Mesenteric fat pad (tissue), 1 donor: ENCODE measurements around the gene CFAP77. TPM values are rescaled to one million over a fixed set of nuclear protein-coding genes. Genes with fewer than 3 reads are reported as not detected.
"Not testable (repeated sequence)": the region's sequence is repeated elsewhere in the genome, so short reads cannot be mapped to it uniquely, and the experiment has no call there.

ENCODE experiments used
- DNase-seq: peaks from one replicate; pipeline ENCODE4 v3.0.0-alpha.2; 2020; ENCODE audit warnings: low spot score
- total RNA-seq: library from RNA; stranded (reverse); fragmentation: NEBNext Ultra II Directional; extraction: Animal tissue kit (Norgen Biotek cat#: 25700); gene quantifications from one replicate; pipeline ENCODE4 v1.2.1, GENCODE V29; 2021
- donor health status: DM: yes; HTN: yes; CAD: no.

The CFAP77 gene
- total RNA-seq, 1 donor from 2014 or later = not detected

DNA sequence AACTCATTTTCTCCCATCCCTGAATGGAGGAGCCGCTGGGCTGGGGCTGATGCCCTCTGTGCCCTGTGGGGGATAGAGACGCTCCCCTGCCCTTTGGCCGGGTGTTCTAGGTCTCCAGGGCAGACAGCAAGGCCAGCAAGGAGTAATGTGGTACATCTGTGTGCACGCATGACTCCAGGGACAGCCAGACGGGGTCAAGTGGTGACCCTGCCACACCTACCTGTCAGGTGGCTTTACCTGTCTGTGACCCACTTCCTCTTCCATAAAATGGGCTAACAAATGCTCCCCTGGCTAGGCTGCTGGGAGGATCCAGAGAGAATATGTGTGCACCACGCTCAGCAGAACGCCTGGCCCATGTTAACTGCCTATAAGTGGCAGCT lies 137.0 kb downstream of the CFAP77 start:
- no peak for DNase-seq

DNA sequence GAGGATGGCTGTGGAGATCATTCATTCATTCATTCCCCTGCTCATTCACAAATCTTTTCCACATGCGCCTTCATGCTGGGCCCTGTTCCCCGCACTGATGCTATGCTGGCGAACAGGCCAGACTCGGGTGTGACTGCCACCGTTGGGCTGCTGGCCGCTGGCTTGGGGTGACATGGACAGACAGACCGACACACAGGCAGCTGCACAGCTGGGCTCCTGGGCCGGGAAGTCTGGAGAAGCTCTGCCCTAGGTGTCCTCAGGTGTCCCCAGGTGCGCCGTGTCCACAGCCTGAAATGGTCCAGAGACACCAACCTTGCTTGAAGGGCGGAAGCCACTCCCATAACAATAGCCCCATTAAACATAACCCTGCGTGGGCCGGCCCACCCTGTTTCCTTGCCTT lies 137.4 kb downstream of the CFAP77 start:
- DNase-seq = no peak

DNA sequence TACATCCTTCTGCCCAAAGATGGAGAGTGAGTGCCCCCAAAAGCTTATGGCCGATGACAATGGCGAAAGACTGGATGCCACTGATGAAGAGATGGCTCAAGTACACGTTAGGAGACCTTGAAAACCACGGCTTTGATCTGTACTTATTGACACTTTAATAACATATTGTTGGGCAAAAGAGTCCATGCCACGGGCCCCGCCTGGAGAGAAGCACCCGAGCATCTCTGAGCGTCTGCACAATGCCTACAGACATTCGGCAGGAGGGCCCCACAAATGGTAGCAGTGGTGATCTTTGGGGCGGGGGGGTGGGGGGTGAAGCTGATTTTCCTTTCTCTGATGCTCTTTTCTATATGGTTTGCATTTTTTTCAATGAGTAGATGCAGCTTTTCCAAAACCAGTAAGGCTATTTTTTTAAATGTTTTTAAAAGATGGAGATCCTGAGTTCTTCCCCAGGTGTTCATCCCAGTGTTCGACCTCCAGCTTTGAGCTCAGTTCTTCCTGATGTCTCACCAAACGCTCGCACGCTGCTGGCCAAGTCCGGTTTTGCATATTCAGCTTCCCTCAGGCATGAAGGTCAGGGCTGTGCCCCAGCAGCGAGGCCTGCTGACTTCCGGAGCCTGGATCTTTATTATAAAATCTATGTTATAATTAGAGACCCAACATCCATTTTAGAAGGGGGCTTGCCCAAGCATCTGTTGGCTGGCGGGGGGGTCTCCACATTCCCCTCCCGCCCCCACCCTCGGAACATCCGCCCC lies 138.1 kb downstream of the CFAP77 start:
- DNase-seq = no peak

DNA sequence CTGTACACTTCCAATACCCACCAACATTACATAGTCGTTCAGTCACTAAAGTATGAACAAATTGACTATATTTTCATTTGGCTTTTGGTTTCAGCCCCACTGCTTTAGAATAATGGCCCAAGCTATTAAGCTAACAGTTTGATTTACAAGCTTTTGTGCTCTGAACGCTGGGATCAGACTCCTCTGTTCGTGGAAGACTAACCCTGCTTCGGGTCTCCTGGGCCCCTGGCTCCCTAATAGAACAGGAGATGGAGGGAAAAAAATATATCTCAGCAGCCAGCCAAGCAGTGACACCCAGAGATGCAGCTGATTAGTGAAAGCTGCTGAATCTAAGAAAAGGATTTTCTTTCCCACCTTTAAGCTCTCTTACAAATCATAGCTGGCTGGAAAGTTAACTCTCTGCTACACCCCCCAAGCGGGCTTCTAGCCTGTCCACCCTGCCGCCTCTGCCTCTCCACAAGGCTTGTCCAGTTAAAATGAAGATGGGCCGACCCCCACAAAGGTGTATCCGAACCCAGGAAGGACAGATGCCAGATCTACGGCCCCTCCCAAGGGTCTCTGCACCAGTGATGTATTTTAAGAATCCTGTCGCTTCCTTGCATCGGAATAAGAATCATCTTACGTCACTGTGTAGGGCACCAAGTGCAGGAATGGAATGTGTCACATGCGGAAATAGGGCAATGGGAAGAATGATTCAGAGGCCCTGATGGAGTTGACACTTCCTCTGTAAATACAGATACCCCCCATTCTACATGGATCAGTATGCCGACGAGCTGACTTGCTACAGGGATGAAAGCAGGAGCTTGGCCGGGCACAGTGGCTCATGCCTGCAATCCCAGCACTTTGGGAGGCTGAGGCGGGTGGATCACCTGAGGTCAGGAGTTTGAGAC lies 139.0 kb downstream of the CFAP77 start:
- DNase-seq = no peak

DNA sequence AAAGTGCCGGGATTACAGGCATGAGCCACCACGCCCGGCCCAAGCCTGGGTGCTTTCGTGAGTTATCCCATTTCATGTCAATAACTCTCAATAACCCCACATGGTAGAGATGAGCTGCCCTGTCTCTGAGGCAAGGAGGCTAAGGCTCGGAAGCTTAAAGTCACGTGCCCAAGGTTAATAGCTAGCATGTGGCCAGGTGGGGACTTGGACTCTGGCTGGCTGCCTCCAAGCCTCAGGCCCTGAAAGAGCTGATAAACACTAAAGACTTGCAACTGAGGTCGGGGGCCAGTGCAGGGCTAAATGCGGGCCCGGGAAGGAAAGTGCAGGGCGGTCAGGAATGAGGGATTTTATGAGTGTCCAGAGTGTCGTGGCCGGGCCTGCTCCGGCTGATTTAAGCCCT lies 141.5 kb downstream of the CFAP77 start:
- DNase-seq = no peak

DNA sequence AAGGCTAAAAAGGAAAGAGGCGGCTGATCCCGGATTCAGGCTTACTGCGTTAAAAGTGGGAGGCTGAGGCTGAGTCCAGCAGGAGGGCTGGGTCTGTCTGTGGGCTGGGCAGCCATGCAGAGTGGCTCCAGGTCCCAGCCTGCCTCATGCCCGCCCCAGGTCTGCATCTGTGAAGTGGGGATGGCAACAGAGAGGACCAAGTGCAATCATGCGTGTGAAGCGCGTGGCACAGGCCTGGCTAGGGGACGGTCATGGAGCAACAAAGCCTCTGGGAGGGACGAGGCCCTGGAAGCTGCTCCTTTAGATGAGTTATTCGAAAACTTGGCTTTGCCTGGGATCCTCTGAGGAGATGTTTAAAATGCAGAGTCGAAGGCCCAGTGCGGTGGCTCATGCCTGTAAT lies 142.0 kb downstream of the CFAP77 start:
- no peak for DNase-seq

DNA sequence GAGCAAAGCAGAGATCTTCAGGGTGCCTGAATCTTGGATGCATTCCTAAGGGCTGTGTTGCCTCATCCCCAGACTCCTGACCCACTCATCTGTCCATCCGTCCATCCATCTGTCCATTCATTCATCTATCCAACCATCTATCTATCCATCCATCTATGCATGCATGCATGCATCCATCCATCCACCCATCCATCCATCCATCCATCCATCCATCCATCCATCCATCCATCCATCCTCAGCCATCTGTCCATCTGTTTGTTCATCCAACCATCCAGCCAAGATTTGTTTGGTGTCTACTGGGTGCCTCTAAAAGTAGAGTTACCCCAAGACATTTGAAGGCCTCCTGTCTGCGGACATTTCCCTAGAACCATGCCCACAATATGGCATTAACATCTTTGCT lies 144.7 kb downstream of the CFAP77 start:
- no peak for DNase-seq

DNA sequence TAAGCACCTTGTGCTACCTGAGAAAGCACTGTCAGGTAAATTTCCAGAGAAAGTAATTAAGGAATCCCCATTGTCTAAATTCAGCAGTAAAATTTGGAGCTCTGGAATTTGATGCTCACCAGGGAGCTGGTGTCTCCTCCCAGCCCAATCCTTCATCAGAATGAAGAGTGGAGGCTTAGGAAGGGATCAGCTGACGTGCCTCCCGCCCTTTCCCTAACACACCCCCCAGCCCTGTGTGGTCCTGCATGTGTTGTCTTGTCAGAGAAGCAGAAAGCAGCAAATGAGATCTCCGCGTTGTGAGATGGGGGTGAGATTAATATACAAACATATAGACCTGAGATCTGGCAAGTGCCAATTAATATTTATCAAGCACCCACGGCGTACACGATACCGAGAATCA lies 145.5 kb downstream of the CFAP77 start:
- DNase-seq = no peak

DNA sequence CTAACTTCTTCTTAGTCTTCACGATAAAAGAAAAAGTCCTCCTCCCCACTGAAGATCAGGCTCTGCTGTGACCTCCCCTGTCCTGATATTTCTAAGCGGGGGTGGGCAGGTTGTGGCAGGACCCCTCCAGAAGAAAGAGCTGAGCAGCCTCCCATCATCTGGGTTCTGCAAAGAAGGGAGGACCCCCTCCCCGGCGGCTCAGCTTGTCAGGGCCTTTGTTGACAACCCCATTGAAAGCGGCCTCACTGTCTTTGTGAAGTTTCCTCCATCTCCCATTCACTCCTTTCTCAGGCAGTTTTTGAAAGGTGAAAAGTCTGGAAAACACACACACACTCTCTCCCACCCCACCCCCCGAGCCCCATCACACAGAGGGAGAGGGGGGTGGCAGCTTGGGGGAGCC lies 146.2 kb downstream of the CFAP77 start:
- DNase-seq = no peak

DNA sequence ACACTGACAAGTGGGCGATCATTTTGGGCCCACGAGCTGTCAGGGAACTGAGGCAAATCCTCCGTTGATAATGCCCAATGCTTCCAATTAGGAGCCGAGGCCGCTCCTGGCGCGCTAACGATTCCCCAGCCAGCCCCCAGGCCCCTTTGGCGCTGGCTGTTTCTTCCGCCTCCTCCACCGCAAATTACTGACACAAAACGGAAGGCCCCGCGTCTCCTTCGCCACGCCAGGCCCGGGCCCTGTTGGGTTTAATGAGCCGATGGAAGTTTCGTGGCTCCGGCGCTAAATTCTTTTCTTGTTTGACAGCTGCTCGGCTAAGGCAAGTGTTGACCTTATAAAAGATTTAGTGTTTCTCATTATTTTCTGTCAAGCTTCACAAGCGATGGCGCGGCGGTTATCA lies 146.7 kb downstream of the CFAP77 start:
- DNase-seq = no peak

DNA sequence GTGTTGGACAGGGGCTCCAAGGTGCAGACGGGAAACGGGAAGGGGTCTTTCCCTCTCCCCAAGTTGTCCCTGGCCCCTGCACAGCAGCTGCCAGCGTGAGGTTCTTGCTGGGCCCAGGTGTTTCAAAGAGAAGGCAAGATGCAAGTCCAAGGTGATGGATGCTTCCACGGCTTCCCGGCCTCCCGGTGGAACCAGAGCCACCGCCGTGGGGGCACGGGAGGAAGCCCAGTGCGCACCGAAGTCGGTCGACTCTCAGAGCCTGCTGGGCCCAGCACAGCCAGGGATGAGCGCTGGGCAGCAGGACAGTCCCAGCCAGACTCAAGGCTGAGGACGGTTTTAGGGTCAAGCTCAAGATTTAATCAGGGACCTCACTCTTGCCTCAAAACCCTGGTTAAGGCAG lies 147.1 kb downstream of the CFAP77 start:
- no peak for DNase-seq

DNA sequence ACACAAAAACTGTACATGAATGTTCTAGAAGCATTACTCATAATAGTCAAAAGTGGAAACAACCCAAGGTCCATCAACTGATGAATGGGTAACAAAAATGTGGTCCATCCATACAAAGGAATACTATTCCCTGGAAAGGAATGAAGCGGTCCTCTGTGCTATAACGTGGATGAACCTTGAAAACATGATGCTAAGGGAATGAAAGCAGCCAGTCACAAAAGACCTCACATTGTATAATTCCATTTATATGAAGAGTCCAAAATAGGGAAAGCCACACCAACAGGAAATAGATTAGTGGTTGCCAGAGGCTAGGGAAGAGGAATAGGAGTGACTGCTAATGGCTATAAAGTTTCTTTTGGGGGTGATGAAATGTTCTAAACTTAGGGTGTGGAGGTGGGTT lies 149.7 kb downstream of the CFAP77 start:
- DNase-seq = no peak

DNA sequence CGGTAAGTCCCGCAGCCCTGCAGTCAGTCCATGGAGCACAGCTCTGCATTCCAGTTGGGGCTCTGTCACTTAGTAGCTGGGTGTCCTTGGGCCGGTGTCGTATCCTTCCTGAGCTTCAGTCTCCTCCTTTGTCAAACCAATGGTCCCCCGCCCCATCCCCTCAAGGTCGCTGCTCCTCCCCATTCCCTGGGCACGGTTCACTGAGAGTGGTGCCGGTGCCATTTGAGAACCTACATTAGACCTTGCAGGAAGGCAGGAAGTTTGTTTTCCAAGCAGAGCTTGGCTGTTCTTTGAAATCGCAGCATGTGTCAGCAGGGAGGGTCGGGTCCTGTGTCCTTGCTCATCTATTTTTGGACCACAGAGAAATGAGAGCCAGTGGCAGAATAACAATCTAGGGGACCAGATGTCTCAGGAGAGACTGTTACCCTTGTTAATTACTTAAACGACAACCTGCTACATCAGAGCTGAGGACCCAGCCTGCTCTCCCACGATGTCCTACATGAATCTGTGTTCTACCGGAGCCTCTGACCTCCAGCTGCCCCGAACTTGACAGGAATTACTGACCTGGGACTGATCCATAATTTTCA lies 150.7 kb downstream of the CFAP77 start:
- no peak for DNase-seq

DNA sequence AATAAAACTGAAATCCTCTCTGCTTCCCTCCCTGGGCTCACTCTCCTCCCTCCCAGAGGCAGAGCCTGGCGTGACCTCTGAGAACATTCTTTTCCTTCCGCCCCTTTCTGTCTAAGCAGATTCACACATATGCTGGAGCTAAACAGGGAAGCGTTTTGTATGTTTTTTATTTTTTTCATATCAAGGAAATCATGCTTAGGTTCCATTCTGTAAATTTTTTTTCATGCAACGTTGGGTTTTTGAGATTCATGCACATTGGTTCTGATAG lies 152.2 kb downstream of the CFAP77 start:
- DNase-seq = no peak

DNA sequence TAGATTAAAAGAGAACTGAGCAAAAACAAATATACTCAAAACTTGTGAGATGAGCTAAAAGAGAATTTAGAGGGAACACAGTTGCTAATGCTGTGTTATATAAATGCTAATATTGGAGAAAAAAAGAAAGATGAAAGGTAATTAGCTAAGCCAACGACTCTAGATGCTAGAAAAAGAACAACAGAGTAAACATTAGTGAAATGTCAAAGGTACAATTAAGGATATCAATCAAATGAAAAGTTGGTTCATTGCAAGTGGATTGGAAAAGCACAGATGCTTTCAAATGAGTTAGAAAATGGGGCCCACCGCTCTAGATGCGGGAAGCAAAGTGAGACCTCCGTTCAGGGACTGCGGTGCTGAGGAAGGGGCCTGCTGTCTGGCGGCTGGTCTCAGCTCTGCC lies 154.5 kb downstream of the CFAP77 start:
- DNase-seq = no peak

DNA sequence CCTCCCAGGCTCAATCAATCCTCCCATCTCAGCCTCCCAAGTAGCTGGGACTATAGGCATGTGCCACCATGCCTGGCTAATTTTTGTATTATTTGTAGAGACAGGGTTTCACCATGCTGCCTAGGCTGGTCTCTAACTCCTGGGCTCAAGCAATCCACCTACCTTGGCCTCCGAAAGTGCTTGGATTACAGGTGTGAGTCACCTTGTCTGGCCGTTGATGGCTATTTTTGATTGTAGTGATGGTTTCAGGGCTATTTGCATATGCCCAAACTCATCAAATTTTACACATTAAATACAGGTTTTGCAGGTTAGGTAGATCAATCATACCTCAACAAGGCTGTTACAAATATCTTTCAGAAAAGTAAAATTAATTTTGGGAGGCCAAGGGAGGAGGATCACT lies 158.8 kb downstream of the CFAP77 start:
- not testable (repeated sequence) for DNase-seq

DNA sequence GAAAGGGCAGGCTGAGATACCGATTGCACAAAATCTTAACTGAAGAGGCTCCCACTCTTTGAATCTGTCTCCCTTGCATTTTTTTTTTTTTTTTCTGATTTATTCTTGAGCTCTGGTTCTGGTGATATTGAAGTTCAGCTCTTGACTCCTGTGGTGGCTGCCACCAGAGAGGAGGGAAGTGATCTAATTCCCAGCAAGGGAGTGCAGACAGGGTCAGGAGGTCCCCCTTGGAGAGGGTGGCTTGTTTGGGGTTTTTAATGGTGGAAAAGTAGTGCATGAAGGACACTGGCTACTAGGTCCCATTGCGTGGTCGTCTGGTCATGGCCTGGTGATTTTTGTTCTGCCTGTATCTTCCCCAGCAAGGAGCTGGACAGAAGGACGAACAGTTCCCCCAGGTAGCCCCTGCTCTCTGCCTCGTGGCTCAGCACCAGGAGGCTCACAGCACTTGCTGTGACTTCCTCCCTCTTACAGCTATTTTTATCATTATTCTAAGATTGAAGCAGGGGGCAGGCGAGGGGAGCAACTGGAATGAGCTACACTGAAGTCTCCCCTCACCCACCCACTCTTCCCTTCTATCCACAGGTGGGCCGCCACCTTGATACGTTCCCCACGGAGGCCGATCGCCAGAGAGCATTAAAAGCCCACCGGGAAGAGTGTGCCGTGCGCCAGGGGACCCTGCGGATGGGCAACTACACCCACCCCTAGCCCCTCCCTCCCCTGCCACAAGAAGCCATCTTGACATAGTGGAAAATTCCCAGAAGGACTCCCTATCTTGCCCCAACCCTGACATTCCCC lies 162.0 kb downstream of the CFAP77 start:
- DNase-seq = no peak

DNA sequence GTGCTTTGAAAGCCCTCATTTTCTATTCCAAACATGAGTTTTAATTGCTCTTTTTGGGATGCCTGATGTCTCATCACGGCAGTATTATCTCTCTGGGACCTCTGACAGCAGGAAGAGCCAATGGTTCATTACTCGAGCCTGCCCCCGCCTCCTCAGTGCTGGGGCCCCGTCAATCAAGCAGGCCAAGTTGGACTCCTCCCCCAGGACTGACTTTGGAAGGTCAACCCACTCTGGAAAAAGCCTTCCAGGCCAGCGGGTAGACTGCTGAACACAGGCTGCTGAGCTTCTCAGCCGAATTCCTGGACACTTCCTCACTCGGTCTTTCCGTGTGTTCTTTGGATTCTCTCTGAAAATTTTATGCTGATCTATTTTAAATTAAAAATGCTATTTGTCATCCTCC lies 162.9 kb downstream of the CFAP77 start:
- DNase-seq = no peak

DNA sequence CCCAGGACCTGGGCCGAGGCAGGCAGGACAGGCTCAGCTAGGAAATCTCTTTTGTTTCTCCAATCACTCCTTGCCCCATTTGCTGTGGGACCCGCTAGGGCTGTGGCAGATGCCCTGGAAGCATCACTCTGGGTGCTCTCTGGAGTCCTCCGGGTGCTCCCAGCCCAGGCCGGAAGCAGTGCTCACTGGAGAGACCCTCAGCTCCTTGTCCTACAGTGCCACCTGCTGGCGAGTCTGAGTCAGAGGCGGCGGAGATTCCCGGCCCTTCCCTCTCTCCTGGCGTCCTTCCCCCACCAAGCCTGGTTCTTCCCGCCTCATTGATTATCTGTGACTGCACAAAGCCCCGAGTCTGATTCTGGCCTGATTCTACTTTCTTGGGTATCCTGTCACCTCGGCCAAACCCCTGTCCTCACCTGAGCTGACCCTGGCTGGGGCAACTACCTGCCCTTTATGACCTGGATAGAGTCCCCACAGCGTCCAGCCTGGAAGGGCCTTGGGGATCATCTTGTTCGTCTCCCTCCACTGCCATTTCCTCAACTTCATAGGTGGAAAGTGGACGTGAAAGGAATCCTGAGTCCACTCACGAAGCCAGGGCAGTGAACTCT lies 165.1 kb downstream of the CFAP77 start:
- no peak for DNase-seq

DNA sequence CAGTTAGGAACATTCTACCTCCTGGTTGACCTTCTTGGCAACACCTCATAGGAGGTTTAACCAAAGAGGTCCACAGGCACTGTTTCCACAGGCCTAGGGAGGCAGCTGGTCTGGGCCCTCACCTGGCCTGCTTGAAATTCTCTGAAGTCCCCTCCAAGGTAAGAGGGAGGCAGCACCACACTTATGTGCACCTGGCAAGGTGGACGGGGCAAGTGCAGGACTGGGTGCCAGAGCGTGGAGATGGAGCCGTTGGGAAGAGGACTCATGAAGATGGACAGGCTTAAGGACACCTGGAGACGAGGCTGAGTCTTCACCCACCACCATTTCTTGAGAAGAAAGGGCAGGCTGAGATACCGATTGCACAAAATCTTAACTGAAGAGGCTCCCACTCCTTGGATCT lies 165.8 kb downstream of the CFAP77 start:
- DNase-seq = no peak

DNA sequence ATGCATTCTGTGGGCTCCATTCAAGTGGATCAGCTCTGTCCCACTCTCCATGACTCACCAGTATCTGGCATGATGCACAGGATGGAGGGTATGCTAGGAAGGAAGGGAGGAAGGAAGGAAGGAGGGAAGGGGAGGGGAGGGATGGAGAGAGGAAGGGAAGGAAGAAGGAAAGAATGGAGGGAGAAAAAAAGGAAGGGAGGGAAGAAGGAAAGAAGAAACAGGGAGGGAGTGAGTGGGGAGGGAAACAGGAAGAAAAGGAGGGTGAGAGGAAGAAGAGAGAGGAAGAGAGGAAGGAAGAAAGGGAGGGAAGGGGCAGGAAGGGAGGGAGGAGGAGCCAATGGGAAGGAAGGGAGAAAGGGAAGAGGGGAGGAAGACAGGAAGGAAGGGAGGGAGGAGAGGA lies 167.1 kb downstream of the CFAP77 start:
- no peak for DNase-seq
